NCI-H2227 (cell line): Measurements from ENCODE around the gene STK32A.
"Not testable (repeated sequence)": the region's sequence is repeated elsewhere in the genome, so short reads cannot be mapped to it uniquely, and the experiment has no call there.

Experiments used
- DNase-seq: peaks from one replicate; lab custom pipeline; 2025; ENCODE audit not compliant: unreplicated experiment; lab: John Stamatoyannopoulos, UW

STK32A gene

GRCh38 chr5:147341345-147341744, 106.5 kb downstream of the STK32A start:
- no peak for DNase-seq

- no peak for DNase-seq
Observed at GRCh38 chr5:147344861-147345260, 110.0 kb downstream of the STK32A start.

GRCh38 chr5:147346006-147346561, 111.3 kb downstream of the STK32A start:
- no peak for DNase-seq

DNA sequence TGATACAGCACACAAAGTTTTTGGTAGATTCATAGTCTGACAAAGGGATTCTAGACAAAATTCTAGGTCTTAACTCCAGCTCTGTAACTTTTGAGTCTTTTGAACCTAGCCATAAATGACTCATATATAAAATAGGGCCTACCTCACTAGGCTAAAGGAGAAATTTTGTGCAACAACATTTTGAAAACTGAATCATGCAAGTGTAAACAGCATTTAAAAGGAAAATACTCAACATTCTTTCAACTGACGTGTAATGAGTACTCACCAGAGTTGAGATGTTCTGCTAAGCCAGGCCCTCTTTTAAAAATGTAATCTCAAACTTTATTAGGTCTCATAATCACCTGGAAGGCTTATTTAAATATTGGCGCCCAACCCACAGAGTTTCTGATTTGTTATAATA, 113.2 kb downstream of the STK32A start:
- no peak for DNase-seq

GRCh38 chr5:147348451-147348850, 113.6 kb downstream of the STK32A start:
- no peak for DNase-seq

GRCh38 chr5:147349241-147349640, 114.4 kb downstream of the STK32A start:
- no peak for DNase-seq

GRCh38 chr5:147359101-147359500, 124.3 kb downstream of the STK32A start:
- DNase-seq = no peak

GRCh38 chr5:147359581-147359980, 124.8 kb downstream of the STK32A start:
- no peak for DNase-seq

DNA sequence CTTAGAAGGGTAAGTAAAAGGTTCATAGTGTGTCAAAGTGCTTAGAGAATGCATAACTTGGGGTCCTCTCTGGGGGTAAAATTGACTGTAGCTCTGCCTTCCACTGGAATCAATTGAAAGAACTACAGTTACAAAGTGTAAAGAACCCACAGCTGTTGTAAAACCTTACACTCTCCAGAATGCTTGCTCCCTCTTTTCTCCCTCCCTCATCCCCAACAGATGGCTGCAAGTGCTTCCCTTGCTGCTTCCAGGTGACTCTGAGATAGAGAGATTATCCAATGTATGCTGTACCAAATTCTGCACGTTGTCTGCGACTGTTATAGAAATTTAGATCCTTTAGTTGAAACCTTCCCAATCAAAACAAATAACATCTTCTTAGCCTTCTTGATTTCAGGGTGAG, 126.0 kb downstream of the STK32A start:
- no peak for DNase-seq

- DNase-seq = no peak
Observed at GRCh38 chr5:147361441-147362175, 126.8 kb downstream of the STK32A start.

DNA sequence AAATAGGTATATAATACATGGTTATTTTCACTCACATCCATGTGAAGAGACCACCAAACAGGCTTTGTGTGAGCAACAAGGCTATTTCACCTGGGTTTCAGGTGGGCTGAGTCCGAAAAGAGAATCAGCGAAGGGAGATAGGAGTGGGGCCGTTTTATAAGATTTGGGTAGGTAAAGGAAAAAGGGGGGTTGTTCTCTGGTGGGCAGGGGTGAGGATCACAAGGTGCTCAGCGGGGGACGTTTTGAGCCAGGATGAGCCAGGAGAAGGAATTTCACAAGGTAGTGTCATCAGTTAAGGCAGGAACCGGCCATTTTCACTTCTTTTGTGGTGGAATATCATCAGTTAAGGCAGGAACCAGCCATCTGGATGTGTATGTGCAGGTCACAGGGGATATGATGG, 132.6 kb downstream of the STK32A start:
- DNase-seq = not testable (repeated sequence)

DNA sequence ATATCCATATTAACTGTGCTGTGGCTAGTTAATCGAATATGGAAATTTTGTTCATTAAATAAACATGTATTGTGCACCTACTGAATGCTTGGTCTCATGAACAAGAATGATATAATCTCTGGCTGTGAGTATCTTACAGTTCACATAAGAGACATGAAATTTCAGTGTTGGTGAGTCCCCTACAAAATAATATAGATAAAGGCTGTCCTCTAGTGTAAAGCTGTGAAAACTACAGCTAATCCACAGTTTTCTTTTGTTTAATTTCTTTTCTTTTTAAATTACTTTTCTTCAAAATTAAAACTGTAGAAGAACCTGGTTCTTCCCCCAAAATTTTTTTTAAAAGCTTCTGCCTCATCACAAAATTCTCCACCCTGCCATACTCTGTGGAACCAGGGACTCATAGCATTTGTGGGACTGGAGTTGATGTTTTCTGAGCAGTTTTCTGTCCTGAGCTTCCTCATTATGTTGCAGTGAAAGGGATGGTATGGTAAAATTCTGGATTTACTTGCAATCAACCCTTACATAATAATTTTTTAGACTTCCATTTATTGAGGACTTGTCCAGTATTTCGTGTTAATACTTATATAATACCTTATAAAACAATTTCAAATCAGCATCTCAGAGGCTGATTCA, 135.0 kb downstream of the STK32A start:
- peak; percentile 15 for DNase-seq

GRCh38 chr5:147371290-147371689, 136.5 kb downstream of the STK32A start:
- DNase-seq = no peak

- DNase-seq = no peak
Observed at GRCh38 chr5:147372191-147372590, 137.4 kb downstream of the STK32A start.

DNA sequence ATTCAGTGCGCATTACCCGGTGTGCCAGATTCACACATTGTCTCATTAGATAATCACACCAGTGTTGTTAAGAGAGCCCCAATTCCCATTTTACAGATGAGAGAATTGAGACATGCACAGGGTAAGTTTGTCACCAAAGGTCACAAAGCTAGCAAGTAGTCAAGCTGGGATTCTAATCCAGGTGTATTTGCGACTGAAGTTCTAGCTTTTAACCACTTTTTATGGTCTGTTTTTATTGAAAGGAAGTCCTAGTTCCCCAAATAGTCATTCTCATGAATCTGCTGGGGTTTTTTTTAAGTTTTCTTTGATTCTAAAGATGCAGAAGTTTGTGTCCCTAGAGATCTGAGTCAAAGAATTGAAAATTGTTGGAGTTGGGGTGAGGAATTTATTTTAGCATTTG, 138.5 kb downstream of the STK32A start:
- DNase-seq = no peak

DNA sequence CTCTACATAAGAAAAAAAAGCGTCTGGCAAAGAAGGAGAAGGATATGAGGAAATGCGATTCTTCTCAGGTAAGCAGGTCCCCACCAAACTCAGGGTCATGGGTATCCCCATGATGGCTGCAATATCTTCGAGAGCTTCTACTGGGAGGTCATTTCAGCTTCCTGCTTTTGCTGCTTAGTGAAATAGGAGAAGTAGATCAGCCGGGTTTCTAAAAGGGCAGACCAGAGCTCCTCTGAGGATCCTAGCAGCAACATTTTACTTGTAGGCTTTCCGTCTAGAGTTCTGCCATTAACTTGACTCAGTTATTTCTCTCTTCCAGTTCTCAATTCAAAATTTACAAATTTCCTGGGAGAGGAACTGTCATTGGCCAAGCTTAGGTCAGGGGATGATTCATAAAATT, 140.3 kb downstream of the STK32A start:
- DNase-seq = no peak

DNA sequence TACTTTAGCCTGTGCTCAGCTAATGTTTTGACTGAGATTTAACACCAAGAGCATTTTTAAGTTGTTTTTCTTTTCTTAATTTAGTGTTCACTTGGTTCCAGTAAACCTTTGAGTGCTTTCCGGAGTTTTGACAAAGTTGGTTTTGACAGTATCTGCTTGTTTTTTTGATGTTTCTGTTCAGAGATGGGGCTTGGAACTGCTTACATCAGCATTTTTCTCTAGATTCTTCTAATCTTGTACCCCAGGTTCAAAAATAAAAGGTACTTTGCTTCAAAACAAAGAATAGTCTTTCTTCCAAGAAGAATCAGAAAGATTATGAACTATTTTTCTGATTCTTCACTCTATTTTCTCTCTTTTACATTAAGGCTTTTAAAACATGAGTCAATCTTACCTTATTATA, 142.9 kb downstream of the STK32A start:
- no peak for DNase-seq

- no peak for DNase-seq
Observed at GRCh38 chr5:147381555-147381954, 146.7 kb downstream of the STK32A start.

DNA sequence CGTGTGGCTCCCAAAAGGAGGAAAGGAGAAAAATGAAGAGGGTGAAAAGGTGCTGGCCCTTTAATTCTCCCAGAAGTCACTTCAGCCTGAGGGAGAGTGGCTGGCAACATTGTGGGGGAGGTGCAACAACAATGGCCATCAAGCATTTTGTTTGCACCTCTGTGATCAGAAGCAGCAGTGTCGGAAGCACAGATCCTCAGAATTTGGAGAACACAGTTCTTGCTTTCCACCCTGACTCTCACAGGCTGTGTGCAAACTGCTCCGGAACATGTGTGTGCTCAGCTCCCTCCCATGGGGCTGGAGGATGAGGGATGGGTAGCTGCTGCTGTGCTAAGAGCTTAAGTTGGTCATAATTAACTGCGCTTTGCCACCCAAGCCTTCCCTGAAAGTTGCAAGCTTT, 147.9 kb downstream of the STK32A start:
- DNase-seq = peak; percentile 27

GRCh38 chr5:147384346-147385193, 149.7 kb downstream of the STK32A start:
- DNase-seq = peak; percentile 18

GRCh38 chr5:147387109-147387508, 152.3 kb downstream of the STK32A start:
- DNase-seq = no peak
